Measurements from ENCODE around the gene LIPT1.
A peak's percentile ranks its signal among the peaks of the same experiment; 100 is the strongest.
"Not testable (repeated sequence)": the region's sequence is repeated elsewhere in the genome, so short reads cannot be mapped to it uniquely, and the experiment has no call there.

Gene LIPT1

DNA sequence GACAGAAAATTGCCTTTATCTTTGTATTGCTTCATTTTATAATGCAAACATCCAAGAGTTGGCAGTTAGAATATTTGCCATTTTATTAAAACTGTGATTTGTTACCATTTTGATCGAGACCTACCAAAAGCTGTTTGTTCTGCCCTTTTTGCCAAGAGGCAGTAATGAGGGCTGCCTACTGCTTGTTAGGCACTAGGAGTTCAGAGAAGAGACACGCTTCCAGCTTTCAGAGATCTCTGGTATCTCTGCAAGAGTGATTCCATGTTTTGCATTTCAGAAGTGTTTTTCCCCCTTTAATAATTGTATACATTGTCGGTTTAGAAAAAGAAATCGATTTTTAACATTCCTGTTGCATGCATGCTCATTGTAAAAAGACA, 26.8 kb downstream of the LIPT1 start:
- H3K4me1 Mint-ChIP-seq, result peaks cover 42% of the 10 kb centered on the region
- TF ChIP-seq, protein P1, sequence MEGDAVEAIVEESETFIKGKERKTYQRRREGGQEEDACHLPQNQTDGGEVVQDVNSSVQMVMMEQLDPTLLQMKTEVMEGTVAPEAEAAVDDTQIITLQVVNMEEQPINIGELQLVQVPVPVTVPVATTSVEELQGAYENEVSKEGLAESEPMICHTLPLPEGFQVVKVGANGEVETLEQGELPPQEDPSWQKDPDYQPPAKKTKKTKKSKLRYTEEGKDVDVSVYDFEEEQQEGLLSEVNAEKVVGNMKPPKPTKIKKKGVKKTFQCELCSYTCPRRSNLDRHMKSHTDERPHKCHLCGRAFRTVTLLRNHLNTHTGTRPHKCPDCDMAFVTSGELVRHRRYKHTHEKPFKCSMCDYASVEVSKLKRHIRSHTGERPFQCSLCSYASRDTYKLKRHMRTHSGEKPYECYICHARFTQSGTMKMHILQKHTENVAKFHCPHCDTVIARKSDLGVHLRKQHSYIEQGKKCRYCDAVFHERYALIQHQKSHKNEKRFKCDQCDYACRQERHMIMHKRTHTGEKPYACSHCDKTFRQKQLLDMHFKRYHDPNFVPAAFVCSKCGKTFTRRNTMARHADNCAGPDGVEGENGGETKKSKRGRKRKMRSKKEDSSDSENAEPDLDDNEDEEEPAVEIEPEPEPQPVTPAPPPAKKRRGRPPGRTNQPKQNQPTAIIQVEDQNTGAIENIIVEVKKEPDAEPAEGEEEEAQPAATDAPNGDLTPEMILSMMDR (IDR thresholded peaks at IDR 0.05), result no peak
- peak overlapping the region; percentile 98 for H3K27ac Mint-ChIP-seq
- DNase-seq, result no peak
- peak overlapping the region; percentile 100 for H3K4me3 Mint-ChIP-seq
- no peaks in the 10 kb centered on the region for H3K27me3 Mint-ChIP-seq (ENCODE audit: low read depth, poor library complexity)
- peaks cover 8% of the 10 kb centered on the region for H3K9me3 Mint-ChIP-seq
- peaks cover 31% of the 10 kb centered on the region for H3K36me3 Mint-ChIP-seq (ENCODE audit: low read depth)

DNA sequence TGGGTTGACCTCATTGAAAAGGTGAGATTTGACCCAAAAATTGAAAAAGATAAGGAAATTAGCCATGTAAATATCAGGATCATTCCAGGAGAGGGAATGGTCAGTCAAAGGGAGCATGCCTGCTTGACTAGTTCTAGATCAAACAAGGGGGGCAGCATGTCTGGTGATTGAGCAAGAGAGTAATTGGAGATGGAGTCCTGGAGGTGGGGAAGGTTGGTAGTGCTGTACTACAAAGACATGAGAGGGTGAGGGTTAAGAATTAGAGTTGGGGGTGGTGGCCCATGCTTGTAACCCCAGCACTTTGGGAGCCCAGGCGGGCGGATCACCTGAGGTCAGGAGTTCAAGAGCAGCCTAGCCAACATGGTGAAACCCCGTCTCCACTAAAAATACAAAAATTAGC, 28.3 kb downstream of the LIPT1 start:
- peaks cover 36% of the 10 kb centered on the region for H3K36me3 Mint-ChIP-seq (ENCODE audit: low read depth)
- peak overlapping the region; percentile 100 for H3K4me3 Mint-ChIP-seq
- H3K4me1 Mint-ChIP-seq, result peaks cover 42% of the 10 kb centered on the region
- H3K9me3 Mint-ChIP-seq, result peaks cover 8% of the 10 kb centered on the region
- peak overlapping the region; percentile 38 for H3K27ac Mint-ChIP-seq
- TF ChIP-seq, protein P1 (IDR thresholded peaks at IDR 0.05), result no peak
- H3K27me3 Mint-ChIP-seq (ENCODE audit: low read depth, poor library complexity), result no peaks in the 10 kb centered on the region
- DNase-seq, result no peak

DNA sequence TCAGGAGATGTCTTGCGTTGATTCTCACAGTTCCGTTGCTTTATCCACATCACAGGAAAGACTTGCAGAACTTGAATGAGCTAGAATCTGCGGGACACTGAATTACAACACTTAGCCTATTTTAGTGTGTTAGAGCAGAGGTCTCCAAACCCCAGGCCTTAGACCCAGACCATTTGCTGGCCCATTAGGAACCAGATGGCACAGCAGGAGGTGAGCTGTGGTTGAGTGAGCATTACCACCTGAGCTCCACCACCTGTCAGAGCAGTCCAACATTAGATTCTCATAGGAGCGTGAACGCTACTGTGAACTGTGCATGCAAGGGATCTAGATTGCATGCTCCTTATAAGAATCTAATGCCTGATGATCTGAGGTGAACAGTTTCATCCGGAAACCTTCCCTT, 30.0 kb downstream of the LIPT1 start:
- Mint-ChIP-seq H3K4me1 (peaks cover 26% of the 10 kb centered on the region), H3K36me3 (ENCODE audit: low read depth) (peaks cover 52% of the 10 kb centered on the region), H3K27ac (no peak overlapping the region), H3K27me3 (ENCODE audit: low read depth, poor library complexity) (no peaks in the 10 kb centered on the region), H3K4me3 (no peak overlapping the region), H3K9me3 (peaks cover 8% of the 10 kb centered on the region)
- TF ChIP-seq, protein P1 (IDR thresholded peaks at IDR 0.05), result no peak
- no peak for DNase-seq

DNA sequence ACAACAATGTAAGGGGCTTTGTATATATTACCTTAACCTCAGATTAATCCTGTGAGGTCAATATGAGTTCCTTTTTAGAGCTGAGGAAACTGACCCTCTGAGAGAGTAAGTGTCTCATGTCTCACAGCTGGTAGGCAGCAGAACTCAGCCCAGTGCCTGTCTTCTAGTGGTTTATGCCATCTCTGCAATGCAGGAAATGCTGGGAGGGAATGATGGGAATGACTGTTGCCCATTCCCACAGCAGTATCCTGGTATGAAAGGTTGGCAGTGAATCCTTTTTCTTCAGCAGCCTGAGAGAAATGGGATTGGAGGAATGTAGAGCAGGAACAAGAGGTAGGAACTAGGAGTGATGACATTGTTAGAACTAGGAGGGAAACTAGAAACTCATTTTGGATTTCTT, 32.2 kb downstream of the LIPT1 start:
- peak overlapping the region; percentile 82 for H3K27ac Mint-ChIP-seq
- peaks cover 73% of the 10 kb centered on the region for H3K36me3 Mint-ChIP-seq (ENCODE audit: low read depth)
- H3K4me3 Mint-ChIP-seq, result no peak overlapping the region
- no peak for DNase-seq
- TF ChIP-seq, protein P1 (IDR thresholded peaks at IDR 0.05), result no peak
- peaks cover 8% of the 10 kb centered on the region for H3K9me3 Mint-ChIP-seq
- no peaks in the 10 kb centered on the region for H3K27me3 Mint-ChIP-seq (ENCODE audit: low read depth, poor library complexity)
- peaks cover 8% of the 10 kb centered on the region for H3K4me1 Mint-ChIP-seq

DNA sequence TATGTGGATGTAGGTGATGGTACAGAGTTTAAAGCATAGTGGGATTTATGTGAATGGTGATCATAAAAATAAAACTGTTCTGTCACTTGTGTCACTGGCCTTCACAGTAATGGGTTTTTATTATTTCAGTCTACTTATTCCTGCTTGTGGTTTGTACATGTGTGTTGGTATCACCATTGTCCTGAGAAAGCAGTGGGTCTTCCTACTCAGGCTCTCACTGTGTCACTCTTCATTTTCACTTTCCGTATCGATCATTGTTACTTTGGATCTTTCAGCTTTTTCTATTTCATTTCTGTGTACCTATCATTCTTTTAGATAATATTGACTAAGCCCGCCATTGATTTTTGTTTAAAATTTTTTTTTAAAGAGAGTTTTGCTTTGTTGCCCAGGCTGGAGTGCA, 33.6 kb downstream of the LIPT1 start:
- DNase-seq, result no peak
- H3K4me3 Mint-ChIP-seq, result no peak overlapping the region
- no peaks in the 10 kb centered on the region for H3K4me1 Mint-ChIP-seq
- TF ChIP-seq, protein P1 (IDR thresholded peaks at IDR 0.05), result no peak
- peak overlapping the region; percentile 9 for H3K27ac Mint-ChIP-seq
- H3K27me3 Mint-ChIP-seq (ENCODE audit: low read depth, poor library complexity), result no peaks in the 10 kb centered on the region
- peaks cover 4% of the 10 kb centered on the region for H3K9me3 Mint-ChIP-seq
- peaks cover 77% of the 10 kb centered on the region for H3K36me3 Mint-ChIP-seq (ENCODE audit: low read depth)

DNA sequence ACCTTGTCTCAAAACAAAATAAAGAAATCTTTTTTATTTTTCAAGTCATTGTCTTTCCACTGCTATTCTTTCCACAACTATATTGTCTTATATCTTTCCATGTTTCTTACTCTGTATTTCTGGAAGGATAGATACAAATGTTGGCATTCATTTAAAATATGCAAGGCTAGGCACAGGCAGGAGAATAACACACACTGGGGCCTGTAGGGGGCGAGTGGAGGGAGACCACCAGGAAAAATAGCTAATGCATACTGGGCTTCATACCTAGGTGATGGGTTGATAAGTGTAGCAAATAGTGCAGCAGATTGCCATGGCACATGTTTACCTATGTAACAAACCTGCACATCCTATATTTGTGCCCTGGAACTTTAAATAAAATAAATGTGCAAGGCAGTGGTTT, 35.8 kb downstream of the LIPT1 start:
- peaks cover 74% of the 10 kb centered on the region for H3K36me3 Mint-ChIP-seq (ENCODE audit: low read depth)
- no peaks in the 10 kb centered on the region for H3K27me3 Mint-ChIP-seq (ENCODE audit: low read depth, poor library complexity)

DNA sequence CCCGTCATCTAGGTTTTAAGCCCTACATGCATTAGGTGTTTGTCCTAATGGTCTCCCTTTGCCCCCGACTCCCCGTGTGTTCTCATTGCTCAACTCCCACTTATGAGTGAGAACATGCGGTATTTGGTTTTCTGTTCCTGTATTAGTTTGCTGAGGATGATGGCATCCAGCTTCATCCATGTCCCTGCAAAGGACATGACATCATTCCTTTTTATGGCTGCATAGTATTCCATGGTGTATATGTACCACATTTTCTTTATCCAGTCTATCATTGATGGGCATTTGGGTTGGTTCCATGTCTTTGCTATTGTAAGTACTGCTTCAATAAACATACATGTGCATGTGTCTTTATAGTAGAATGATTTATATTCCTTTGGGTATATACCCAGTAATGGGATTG, 37.6 kb downstream of the LIPT1 start:
- H3K9me3 Mint-ChIP-seq; H3K4me1 Mint-ChIP-seq; H3K27me3 Mint-ChIP-seq (ENCODE audit: low read depth, poor library complexity); H3K4me3 Mint-ChIP-seq; H3K27ac Mint-ChIP-seq; DNase-seq: not testable (repeated sequence)
- peaks cover 70% of the 10 kb centered on the region for H3K36me3 Mint-ChIP-seq (ENCODE audit: low read depth)

More for the DNA sequence above, 35.8 kb downstream of the LIPT1 start:
- TF ChIP-seq, protein P1 (IDR thresholded peaks at IDR 0.05), result no peak
- no peak for DNase-seq
- Mint-ChIP-seq H3K4me1 (no peaks in the 10 kb centered on the region), H3K9me3 (no peaks in the 10 kb centered on the region), H3K4me3 (no peak overlapping the region), H3K27ac (no peak overlapping the region)

Measured in nephron progenitor cell (in vitro differentiated cells).